ENCODE results near the gene MAP9. TPM values are rescaled to one million over a fixed set of nuclear protein-coding genes. Genes with fewer than 3 reads are reported as not detected.
"Not testable (repeated sequence)": the region's sequence is repeated elsewhere in the genome, so short reads cannot be mapped to it uniquely, and the experiment has no call there.

MAP9 gene
- total RNA-seq, result 10 to 100 TPM in 2 of 4 donors, 1 to 10 TPM in 2; 6.4 to 30.0 (median 18.2) TPM

DNA sequence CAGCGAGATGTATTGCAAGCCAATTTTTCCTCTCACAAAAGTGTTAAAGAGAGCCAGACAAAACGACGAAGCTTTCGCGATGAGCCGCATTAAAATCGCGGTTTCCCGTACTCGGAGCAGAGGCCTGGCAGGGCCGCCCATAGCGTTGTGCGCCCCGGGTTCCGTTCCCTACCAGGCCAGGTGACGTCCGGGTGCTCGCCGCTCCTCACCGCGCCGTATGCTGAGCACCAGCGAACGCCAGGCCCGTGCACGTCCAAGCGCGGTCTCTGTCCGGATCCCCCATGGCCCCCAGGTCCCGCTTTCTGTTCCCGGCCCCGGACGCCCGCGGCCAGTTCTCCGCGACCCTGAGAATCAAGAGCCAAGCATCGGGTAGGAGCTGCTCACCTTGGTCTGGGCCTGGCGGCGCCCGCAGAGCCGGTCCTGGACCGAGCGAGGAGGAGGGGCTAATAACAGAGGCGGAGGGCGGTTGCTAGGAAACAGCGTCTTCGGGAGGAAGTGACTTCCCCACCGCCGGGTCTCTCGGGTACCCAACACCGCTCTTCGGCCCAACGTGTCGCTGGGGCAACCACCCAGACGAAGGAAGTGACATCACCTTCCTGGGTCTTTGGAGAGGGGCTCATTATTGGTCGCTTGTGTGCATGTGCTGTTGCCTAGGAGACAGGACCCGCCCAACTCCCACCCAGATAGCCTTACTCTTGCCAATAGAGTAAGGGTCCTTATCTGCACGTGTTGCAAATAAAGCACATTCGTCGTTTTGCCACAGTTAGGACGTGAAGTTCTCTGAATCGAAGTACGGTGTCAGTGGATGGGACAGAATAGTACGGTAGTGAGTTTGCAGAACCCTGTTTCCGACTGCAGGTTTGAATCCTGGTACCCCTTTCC, at the start of gene MAP9:
TSS of gene MAP9 (minus strand) at position 579 of the 882 bp plus-strand sequence. CDS start 1,115 bp downstream, outside the sequence.
- peak within 1 kb of the TSS; percentile 60 to 76 for H3K4me3 ChIP-seq
- intact Hi-C loops (cut with DNase I; ENCODE audit: low total_unique reads), result no loop called here
- peak in 1 of 2 donors; percentile 13 for TF ChIP-seq POLR2A (IDR thresholded peaks at IDR 0.05)
- TF ChIP-seq, protein P1, sequence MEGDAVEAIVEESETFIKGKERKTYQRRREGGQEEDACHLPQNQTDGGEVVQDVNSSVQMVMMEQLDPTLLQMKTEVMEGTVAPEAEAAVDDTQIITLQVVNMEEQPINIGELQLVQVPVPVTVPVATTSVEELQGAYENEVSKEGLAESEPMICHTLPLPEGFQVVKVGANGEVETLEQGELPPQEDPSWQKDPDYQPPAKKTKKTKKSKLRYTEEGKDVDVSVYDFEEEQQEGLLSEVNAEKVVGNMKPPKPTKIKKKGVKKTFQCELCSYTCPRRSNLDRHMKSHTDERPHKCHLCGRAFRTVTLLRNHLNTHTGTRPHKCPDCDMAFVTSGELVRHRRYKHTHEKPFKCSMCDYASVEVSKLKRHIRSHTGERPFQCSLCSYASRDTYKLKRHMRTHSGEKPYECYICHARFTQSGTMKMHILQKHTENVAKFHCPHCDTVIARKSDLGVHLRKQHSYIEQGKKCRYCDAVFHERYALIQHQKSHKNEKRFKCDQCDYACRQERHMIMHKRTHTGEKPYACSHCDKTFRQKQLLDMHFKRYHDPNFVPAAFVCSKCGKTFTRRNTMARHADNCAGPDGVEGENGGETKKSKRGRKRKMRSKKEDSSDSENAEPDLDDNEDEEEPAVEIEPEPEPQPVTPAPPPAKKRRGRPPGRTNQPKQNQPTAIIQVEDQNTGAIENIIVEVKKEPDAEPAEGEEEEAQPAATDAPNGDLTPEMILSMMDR (IDR thresholded peaks at IDR 0.05), result peak in 1 of 4 experiments; percentile 9
- peak; percentile 78 to 84 for DNase-seq
- H3K27me3 ChIP-seq, result no peaks in the 10 kb centered on the region
- H3K9me3 ChIP-seq, result no peaks in the 10 kb centered on the region
- H3K36me3 ChIP-seq, result no peaks in the 10 kb centered on the region
- H3K4me1 ChIP-seq, result no peaks in the 10 kb centered on the region
- peak within 1 kb of the TSS; percentile 27 to 54 for H3K27ac ChIP-seq

DNA sequence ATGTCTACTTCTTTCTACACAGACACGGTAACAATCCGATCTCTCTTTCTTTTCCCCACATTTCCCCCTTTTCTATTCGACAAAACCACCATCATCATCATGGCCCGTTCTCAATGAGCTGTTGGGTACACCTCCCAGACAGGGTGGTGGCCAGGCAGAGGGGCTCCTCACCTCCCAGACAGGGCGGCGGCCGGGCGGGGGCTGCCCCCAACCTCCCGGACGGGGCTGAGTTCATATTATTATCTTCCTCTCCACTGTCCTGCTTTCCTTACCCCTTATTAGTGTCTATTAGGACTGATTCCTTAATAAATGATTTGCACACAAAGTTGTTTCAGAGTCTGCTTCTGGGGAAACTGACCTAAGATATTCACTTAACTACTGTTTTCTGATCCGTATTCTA, 48.0 kb upstream of the MAP9 start:
- intact Hi-C loops (cut with DNase I; ENCODE audit: low total_unique reads); H3K4me1 ChIP-seq; H3K27ac ChIP-seq; H3K36me3 ChIP-seq; H3K4me3 ChIP-seq; H3K9me3 ChIP-seq; H3K27me3 ChIP-seq; DNase-seq: not testable (repeated sequence)

DNA sequence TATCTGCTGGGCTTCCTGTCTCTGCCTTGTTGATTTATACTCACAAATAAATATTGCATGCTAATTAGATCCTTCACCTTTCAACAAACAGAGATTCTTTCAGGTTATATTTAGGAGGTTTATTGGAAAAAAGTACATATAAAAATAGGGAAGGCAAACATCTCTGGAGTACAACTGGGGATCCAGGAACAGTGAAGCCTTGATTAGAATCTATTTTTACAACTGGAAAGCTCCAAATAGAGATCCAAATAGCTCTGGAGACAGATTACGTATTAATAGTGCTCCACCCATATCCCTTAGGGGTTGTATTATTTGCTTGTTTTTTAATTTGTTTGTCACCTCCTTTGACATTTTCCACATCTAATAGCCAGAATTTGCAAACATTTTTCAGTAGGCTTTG, 46.9 kb upstream of the MAP9 start:
- Histone ChIP-seq H3K4me3 (no peak overlapping the region), H3K27me3 (no peaks in the 10 kb centered on the region), H3K9me3 (no peaks in the 10 kb centered on the region), H3K36me3 (no peaks in the 10 kb centered on the region), H3K4me1 (no peaks in the 10 kb centered on the region), H3K27ac (no peak overlapping the region)
- TF ChIP-seq, protein P1 (IDR thresholded peaks at IDR 0.05), result no peak
- no peak for DNase-seq
- intact Hi-C loops (cut with DNase I; ENCODE audit: low total_unique reads), result no loop called here

DNA sequence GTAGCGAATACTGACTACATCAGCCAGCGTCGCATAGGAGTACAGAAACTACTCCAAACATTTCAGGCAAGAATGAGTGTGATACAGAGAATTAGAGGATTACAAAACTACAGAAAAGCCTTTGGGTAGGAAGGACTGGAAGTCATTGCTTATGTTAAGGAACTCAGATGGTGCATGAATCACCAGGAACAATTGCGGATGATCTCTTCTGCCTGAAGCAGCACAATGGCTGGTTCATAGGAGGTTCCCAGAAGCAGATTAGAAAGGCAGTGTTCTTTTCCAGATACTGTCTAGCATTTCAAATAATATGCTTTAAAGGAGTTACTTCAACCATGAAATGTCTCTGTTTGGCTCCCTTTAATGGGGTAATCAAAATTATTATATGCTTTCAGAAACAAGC, 42.5 kb upstream of the MAP9 start:
- no peaks in the 10 kb centered on the region for H3K36me3 ChIP-seq
- no peak overlapping the region for H3K27ac ChIP-seq
- DNase-seq, result no peak
- H3K27me3 ChIP-seq, result no peaks in the 10 kb centered on the region
- TF ChIP-seq POLR2A (IDR thresholded peaks at IDR 0.05), result no peak
- TF ChIP-seq, protein P1 (IDR thresholded peaks at IDR 0.05), result no peak
- no peak overlapping the region for H3K4me3 ChIP-seq
- no peaks in the 10 kb centered on the region for H3K9me3 ChIP-seq
- no peaks in the 10 kb centered on the region for H3K4me1 ChIP-seq
- intact Hi-C loops (cut with DNase I; ENCODE audit: low total_unique reads), result no loop called here

DNA sequence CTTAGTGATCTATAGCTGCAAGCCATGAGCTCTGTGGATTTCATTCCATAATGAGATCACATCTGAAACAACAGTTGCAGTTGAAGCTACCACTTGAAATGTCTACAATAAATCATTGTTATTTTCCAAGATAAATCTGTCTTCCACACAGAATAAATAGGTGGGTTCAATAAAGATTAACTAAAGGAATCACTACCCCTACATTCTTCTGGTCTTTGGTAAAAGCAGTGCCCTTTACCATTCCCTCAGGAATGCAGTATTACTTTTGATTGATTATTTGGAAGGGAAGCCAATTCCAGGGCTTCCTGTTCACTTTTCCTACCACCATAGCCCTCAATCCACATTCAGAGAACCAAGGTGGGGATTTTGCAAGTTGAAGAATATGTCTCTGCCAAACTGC, 38.9 kb upstream of the MAP9 start:
- H3K4me3 ChIP-seq, result no peak overlapping the region
- H3K36me3 ChIP-seq, result no peaks in the 10 kb centered on the region
- no peaks in the 10 kb centered on the region for H3K27me3 ChIP-seq
- no peaks in the 10 kb centered on the region for H3K4me1 ChIP-seq
- no peak overlapping the region for H3K27ac ChIP-seq
- no peak for TF ChIP-seq POLR2A (IDR thresholded peaks at IDR 0.05)
- TF ChIP-seq, protein P1 (IDR thresholded peaks at IDR 0.05), result no peak
- no peak for DNase-seq
- no peaks in the 10 kb centered on the region for H3K9me3 ChIP-seq
- intact Hi-C loops (cut with DNase I; ENCODE audit: low total_unique reads), result no loop called here
